HUES64 (cell line): ENCODE results near the gene PHF14.

ENCODE experiments used
- H3K27ac ChIP-seq: 2 replicates; pipeline ENCODE4 v1.7.0; 2013; ENCODE audit warnings: low read depth, low read length, inconsistent platforms
- H3K27me3 ChIP-seq: 2 replicates; pipeline ENCODE4 v1.6.1; 2013; ENCODE audit warnings: mild to moderate bottlenecking, low read length; ENCODE audit not compliant: insufficient read depth
- H3K36me3 ChIP-seq: 2 replicates; pipeline ENCODE4 v1.6.1; 2013; ENCODE audit warnings: mild to moderate bottlenecking, low read length; ENCODE audit not compliant: insufficient read depth
- H3K4me1 ChIP-seq: 2 replicates; pipeline ENCODE4 v1.6.1; 2013; ENCODE audit warnings: mild to moderate bottlenecking, low read length, moderate library complexity; ENCODE audit not compliant: insufficient read depth
- H3K4me3 ChIP-seq: 2 replicates; pipeline ENCODE4 v1.5.1; 2013; ENCODE audit warnings: mild to moderate bottlenecking, low read length, moderate library complexity
- H3K9ac ChIP-seq: 2 replicates; pipeline ENCODE4 v1.6.1; 2013; ENCODE audit warnings: mild to moderate bottlenecking, low read depth, low read length
- H3K9me3 ChIP-seq: 2 replicates; pipeline ENCODE4 v1.6.1; 2013; ENCODE audit warnings: low read depth, low read length; ENCODE audit not compliant: insufficient read depth
- WGBS: fragments of 150-250, 120-280 bp; methylation state at CpG from one replicate; pipeline ENCODE4 v1.1.7; 2013; ENCODE audit warnings: missing lambda C conversion rate; 5-methylcytosine and 5-hydroxymethylcytosine counted together

The PHF14 gene

DNA sequence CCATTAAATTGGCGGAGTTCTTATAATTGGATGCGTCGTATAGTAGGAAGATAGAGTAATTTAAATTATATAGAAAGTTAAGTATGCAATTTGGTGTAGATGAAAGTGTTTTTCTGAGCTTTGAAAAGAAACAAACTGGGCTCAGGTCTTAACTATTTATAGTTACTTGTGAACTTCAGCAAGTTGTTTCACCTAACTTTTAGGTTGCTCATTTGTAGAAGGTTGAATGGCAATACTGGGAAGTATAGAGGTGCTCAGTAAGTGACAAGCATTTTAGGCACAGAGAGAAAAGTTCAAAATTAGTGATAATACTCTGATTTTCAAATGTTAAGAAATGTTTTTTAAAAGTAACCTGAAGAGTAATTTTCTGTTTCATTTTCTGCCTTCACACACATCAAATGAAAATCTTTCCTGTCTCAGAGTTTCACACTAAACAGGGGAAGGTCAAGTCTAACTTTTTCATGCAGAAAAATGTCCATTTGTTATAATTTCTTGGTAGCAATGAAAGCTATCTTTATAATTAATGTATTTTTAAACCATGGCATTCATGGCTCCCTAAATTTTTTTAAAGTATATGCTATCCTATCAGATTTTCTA, 146.5 kb downstream of the PHF14 start:
- no peak overlapping the region for H3K27ac ChIP-seq
- no peak overlapping the region for H3K4me3 ChIP-seq
- H3K9ac ChIP-seq, result no peak overlapping the region
- H3K36me3 ChIP-seq, result peaks cover 7% of the 10 kb centered on the region
- H3K4me1 ChIP-seq, result no peaks in the 10 kb centered on the region
- H3K9me3 ChIP-seq, result no peaks in the 10 kb centered on the region
- WGBS, result 99% methylated on average over 3 of the region's 3 CpGs
- H3K27me3 ChIP-seq, result no peaks in the 10 kb centered on the region

- Histone ChIP-seq H3K27ac (no peak overlapping the region), H3K9ac (no peak overlapping the region), H3K27me3 (no peaks in the 10 kb centered on the region), H3K4me1 (no peaks in the 10 kb centered on the region), H3K9me3 (no peaks in the 10 kb centered on the region), H3K36me3 (peaks cover 7% of the 10 kb centered on the region), H3K4me3 (no peak overlapping the region)
- WGBS, result 100% methylated on average over 1 of the region's 3 CpGs
These were observed 147.1 kb downstream of the PHF14 start for GRCh38 chr7:11120675-11121220.

- WGBS, result no CpG with 5 or more reads among the region's 2 CpGs
- no peak overlapping the region for H3K27ac ChIP-seq
These were observed 151.3 kb downstream of the PHF14 start for GRCh38 chr7:11124856-11125559.

GRCh38 chr7:11127114-11127785, 153.6 kb downstream of the PHF14 start:
- Histone ChIP-seq H3K27ac (no peak overlapping the region), H3K9me3 (no peaks in the 10 kb centered on the region), H3K36me3 (no peaks in the 10 kb centered on the region), H3K4me1 (peaks cover 15% of the 10 kb centered on the region), H3K9ac (no peak overlapping the region), H3K27me3 (no peaks in the 10 kb centered on the region), H3K4me3 (no peak overlapping the region)
- 86% methylated on average over 3 of the region's 3 CpGs for WGBS

More at GRCh38 chr7:11124856-11125559, 151.3 kb downstream of the PHF14 start:
- H3K4me1 ChIP-seq, result peaks cover 15% of the 10 kb centered on the region
- H3K4me3 ChIP-seq, result no peak overlapping the region
- no peaks in the 10 kb centered on the region for H3K27me3 ChIP-seq
- H3K36me3 ChIP-seq, result no peaks in the 10 kb centered on the region
- H3K9me3 ChIP-seq, result no peaks in the 10 kb centered on the region
- H3K9ac ChIP-seq, result no peak overlapping the region

GRCh38 chr7:11127988-11128387, 154.3 kb downstream of the PHF14 start:
- peaks cover 15% of the 10 kb centered on the region for H3K4me1 ChIP-seq
- H3K36me3 ChIP-seq, result no peaks in the 10 kb centered on the region
- no peaks in the 10 kb centered on the region for H3K9me3 ChIP-seq
- H3K4me3 ChIP-seq, result no peak overlapping the region
- H3K27me3 ChIP-seq, result no peaks in the 10 kb centered on the region
- no peak overlapping the region for H3K27ac ChIP-seq
- H3K9ac ChIP-seq, result no peak overlapping the region

DNA sequence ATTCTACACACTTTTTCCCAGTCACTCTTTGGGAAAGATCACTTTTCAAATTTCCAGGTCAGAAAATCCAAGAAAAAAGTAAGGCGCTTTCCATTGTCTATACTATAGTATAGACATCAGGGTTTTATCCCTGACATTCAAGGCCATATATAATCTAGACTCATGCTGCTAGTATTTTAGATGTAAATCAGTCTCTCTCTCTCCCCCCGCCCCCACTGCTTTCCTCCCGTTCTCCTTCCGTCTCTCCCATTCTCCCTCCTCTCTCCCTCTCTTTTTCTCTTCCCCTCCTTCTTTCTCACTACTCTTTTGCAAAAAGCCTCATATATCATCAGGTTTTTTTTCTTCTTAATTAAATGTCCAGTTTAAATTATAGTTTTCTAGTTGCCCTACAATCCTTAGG, 154.8 kb downstream of the PHF14 start:
- Histone ChIP-seq H3K9ac (no peak overlapping the region; the same call in 1 of the 2 replicates), H3K9me3 (no peaks in the 10 kb centered on the region), H3K27me3 (no peaks in the 10 kb centered on the region), H3K36me3 (no peaks in the 10 kb centered on the region), H3K27ac (no peak overlapping the region), H3K4me3 (no peak overlapping the region), H3K4me1 (peaks cover 15% of the 10 kb centered on the region)
- WGBS, result 52% methylated on average over 4 of the region's 4 CpGs

- Histone ChIP-seq H3K9me3 (no peaks in the 10 kb centered on the region), H3K27ac (no peak overlapping the region), H3K27me3 (no peaks in the 10 kb centered on the region), H3K4me3 (no peak overlapping the region), H3K4me1 (peaks cover 15% of the 10 kb centered on the region), H3K36me3 (peaks cover 5% of the 10 kb centered on the region; the same call in 1 of the 2 replicates), H3K9ac (no peak overlapping the region)
- WGBS, result 94% methylated on average over 4 of the region's 4 CpGs
These were observed 156.3 kb downstream of the PHF14 start for GRCh38 chr7:11130012-11130411.

DNA sequence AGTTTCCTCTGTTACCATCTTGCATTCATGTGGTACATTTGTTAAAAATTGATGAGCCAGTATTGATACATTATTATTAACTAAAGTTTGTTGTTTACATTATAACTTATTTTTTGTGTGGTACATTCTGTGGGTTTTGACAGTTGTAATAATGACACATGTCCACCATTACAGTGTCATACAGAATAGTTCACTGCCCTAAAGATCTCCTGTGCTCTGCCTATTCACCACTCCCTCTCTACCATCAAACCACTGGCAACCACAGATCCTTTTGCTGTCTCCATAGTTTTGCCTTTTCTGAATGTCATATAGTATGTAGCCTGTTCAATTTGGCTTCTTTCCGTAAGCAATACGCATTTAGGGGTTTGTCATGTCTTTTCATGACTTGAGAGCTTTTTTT, 156.9 kb downstream of the PHF14 start:
- Histone ChIP-seq H3K36me3 (peaks cover 5% of the 10 kb centered on the region; the same call in 1 of the 2 replicates), H3K27me3 (no peaks in the 10 kb centered on the region), H3K4me1 (peaks cover 15% of the 10 kb centered on the region), H3K9me3 (no peaks in the 10 kb centered on the region), H3K9ac (no peak overlapping the region), H3K4me3 (no peak overlapping the region), H3K27ac (no peak overlapping the region)
- 99% methylated on average over 2 of the region's 2 CpGs for WGBS

DNA sequence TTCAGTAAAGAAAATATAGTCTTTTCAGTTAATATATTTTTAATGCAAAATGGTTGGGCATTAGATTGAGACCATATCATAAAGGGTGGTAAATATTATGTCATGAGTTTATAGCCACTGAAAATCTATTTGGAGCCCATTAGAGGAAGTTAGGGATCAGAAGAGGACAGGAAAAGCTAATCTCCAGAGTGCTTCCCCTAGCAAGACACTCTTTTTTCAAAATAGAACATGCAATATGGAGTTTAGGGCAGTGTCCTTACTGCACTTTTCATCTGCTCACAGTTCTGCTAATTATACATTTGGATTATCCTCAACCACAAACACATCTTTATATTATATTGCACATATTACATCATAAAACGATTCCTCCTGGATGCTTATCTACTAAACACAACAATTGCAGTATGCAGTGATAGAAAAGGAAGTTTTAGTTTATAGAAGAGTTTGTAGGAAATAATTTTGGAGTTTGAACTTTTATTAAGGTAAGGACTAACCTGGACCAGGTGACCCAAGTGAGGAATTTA, 159.8 kb downstream of the PHF14 start:
- peaks cover 5% of the 10 kb centered on the region; the same call in 1 of the 2 replicates for H3K36me3 ChIP-seq
- no peaks in the 10 kb centered on the region for H3K27me3 ChIP-seq
- no peaks in the 10 kb centered on the region for H3K9me3 ChIP-seq
- WGBS, result no CpG with 5 or more reads among the region's 1 CpG
- H3K9ac ChIP-seq, result no peak overlapping the region
- peaks cover 6% of the 10 kb centered on the region for H3K4me1 ChIP-seq
- H3K27ac ChIP-seq, result no peak overlapping the region
- no peak overlapping the region for H3K4me3 ChIP-seq

GRCh38 chr7:11135573-11135972, 161.9 kb downstream of the PHF14 start:
- Histone ChIP-seq H3K36me3 (peaks cover 5% of the 10 kb centered on the region), H3K4me3 (no peak overlapping the region), H3K9ac (no peak overlapping the region), H3K9me3 (no peaks in the 10 kb centered on the region), H3K27ac (no peak overlapping the region), H3K4me1 (no peaks in the 10 kb centered on the region), H3K27me3 (no peaks in the 10 kb centered on the region)
- whole genome bisulfite sequencing, result 90% methylated on average over 3 of the region's 3 CpGs

GRCh38 chr7:11141541-11141940, 167.9 kb downstream of the PHF14 start:
- Histone ChIP-seq H3K4me3 (no peak overlapping the region), H3K9me3 (no peaks in the 10 kb centered on the region), H3K9ac (no peak overlapping the region), H3K4me1 (no peaks in the 10 kb centered on the region), H3K36me3 (no peaks in the 10 kb centered on the region; the same call in 1 of the 2 replicates), H3K27me3 (no peaks in the 10 kb centered on the region), H3K27ac (no peak overlapping the region)
- WGBS, result 100% methylated on average over 1 of the region's 3 CpGs
